K562 (cell line): Measurements from ENCODE around the gene UBE2D2. TPM values are rescaled to one million over a fixed set of nuclear protein-coding genes. Genes with fewer than 3 reads are reported as not detected.
A peak's percentile ranks its signal among the peaks of the same experiment; 100 is the strongest.

ENCODE experiments used
- DNMT1 ChIP-seq: fragments of 450-650 bp; IDR thresholded peaks from 2 replicates; pipeline ENCODE4 v1.6.1; 2016; ENCODE audit warnings: antibody characterized with exemption, mild to moderate bottlenecking
- EGR1 ChIP-seq: fragments of 450-650 bp; conservative IDR thresholded peaks from 2 replicates; pipeline ENCODE4 v1.6.1; 2017; ENCODE audit warnings: mild to moderate bottlenecking
- ERF ChIP-seq: fragments of 450-650 bp; formaldehyde crosslinking; IDR thresholded peaks from 2 replicates; pipeline ENCODE4 v1.4.0; 2020; ENCODE audit warnings: mild to moderate bottlenecking, mixed read lengths
- LCOR ChIP-seq: sonication (generic); formaldehyde crosslinking; IDR thresholded peaks from 2 replicates; pipeline ENCODE4 v1.8.0; 2022; ENCODE audit warnings: mild to moderate bottlenecking, missing genetic modification reagents
- MYNN ChIP-seq, 2 experiments: sonication (generic); formaldehyde crosslinking in 1 of 2; IDR thresholded peaks; 2 replicates each; pipeline versions ENCODE4 v1.5.0 to v1.6.1; 2016 to 2020; ENCODE audit warnings: antibody characterized with exemption in 1 of 2, missing genetic modification reagents in 1 of 2
- POLR3G ChIP-seq: IDR thresholded peaks from 2 replicates; pipeline ENCODE4 v1.6.1; 2011; ENCODE audit not compliant: insufficient read length, insufficient replicate concordance; ENCODE audit errors: extremely low read depth
- SAFB2 ChIP-seq: fragments of 200-400 bp; formaldehyde crosslinking; IDR thresholded peaks from 2 replicates; pipeline ENCODE4 v1.6.1; 2018; ENCODE audit warnings: borderline replicate concordance, low read length, low read depth, moderate library complexity; ENCODE audit not compliant: severe bottlenecking
- TAF9B ChIP-seq: fragments of 450-650 bp; IDR thresholded peaks from 2 replicates; pipeline ENCODE4 v1.6.1; 2018; ENCODE audit warnings: mild to moderate bottlenecking; ENCODE audit not compliant: partially characterized antibody
- ZNF584 ChIP-seq: fragments of 200-800 bp; sonication (Bioruptor generic); IDR thresholded peaks from 2 replicates; pipeline ENCODE4 v1.6.1; 2016; ENCODE audit warnings: low read depth, mild to moderate bottlenecking, missing genetic modification characterization, missing compliant biosample characterization
- ZSCAN29 ChIP-seq: fragments of 450-650 bp; IDR thresholded peaks from 2 replicates; pipeline ENCODE4 v1.6.1; 2017
- polyA plus RNA-seq, 8 experiments: library from polyadenylated mRNA; depleted of rRNA in 4 of 8; stranded (reverse) in 5 of 8; unstranded in 3 of 8; fragments of >200 nt; fragmentation: Nextera tagmentation in 2 of 8; fragmentation: Illumina TruSeq in 1 of 8; extraction: Ambion mirVana in 2 of 8; extraction: Trizol in 1 of 8; gene quantifications; 2 replicates each; pipeline versions ENCODE4 v1.2.1 to v1.2.3, GENCODE V29; 2011 to 2014; ENCODE audit warnings: inconsistent platforms in 1 of 8, missing spikeins in 1 of 8
- total RNA-seq, 7 experiments: library from RNA; depleted of rRNA in 6 of 7; stranded (reverse); fragments of >200 nt in 6 of 7; fragmentation: Illumina TruSeq in 2 of 7; extraction: Trizol in 2 of 7; gene quantifications; 2 replicates each; pipeline versions ENCODE4 v1.2.1 to v1.2.3, GENCODE V29; 2011 to 2021; ENCODE audit warnings: low replicate concordance in 1 of 7
- TF ChIP-seq, protein P1 (sequence below), 2 experiments: fragments of 450-650 bp; IDR thresholded peaks; 2 replicates each; pipeline ENCODE4 v1.6.1; 2016; ENCODE audit warnings: mild to moderate bottlenecking in 2 of 2, borderline replicate concordance in 1 of 2, low read depth in 1 of 2, moderate library complexity in 1 of 2
- TF ChIP-seq, protein P2 (sequence below): fragments of 450-650 bp; IDR thresholded peaks from 2 replicates; pipeline ENCODE4 v1.6.1; 2017; ENCODE audit warnings: antibody characterized with exemption
- TF ChIP-seq, protein P3 (sequence below): fragments of 250-450 bp; sonication (Bioruptor Pico); IDR thresholded peaks from 2 replicates; pipeline ENCODE4 v1.4.0; 2020; ENCODE audit warnings: mild to moderate bottlenecking, moderate library complexity

UBE2D2 gene
- total and polyA plus RNA-seq, 9 of the 15 experiments (the other 6 are each of a cell fraction or from before 2014, with no cell fraction given): 53.6 to 198 (median 122) TPM

DNA sequence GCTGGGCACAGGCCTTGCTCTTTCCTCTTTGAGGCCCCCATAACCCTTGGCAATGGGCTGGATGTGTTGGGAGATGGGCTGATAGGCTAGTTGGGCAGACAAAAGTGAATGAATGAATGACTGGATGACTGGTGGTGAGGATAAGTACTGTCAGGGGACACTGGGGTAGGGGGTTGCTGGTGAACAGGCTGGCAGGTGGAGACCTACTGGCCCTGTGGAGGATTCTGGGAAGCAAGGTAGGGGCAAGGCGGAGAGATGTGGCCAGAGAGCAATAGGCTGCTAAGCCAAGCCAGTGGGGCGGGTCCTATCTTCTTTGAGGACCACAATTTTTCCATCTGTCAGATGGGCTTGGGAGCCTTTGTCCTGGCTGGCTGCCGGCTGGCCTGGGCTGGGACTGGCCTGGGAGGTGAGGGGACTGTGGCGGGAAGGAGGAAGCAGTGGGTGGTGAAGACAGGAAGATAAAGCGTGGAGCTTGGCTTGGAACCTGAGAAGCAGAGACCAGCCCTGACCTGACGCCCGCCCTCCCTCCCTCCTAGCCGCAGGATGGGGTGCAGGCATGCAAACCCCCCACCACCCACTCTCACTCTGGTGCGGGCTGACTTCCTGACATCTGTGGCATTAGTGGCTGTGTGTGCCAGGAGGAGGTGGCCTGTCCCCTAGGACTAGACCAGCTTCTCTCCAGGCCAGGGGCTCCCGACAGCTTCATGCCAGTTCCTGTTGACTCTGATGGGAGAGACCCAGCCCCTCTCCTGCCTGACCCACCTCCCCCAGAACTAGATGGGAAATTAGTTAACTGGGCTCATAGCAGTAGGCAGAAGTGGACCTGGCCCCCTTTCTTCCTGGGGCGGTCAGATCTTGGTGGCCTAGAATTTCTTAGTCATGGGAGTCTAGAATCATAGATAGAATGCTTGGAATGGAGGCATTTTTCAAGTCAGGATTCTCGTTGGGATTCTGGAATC, 96.5 kb downstream of the UBE2D2 start (continued):
- TF ChIP-seq, protein P1, sequence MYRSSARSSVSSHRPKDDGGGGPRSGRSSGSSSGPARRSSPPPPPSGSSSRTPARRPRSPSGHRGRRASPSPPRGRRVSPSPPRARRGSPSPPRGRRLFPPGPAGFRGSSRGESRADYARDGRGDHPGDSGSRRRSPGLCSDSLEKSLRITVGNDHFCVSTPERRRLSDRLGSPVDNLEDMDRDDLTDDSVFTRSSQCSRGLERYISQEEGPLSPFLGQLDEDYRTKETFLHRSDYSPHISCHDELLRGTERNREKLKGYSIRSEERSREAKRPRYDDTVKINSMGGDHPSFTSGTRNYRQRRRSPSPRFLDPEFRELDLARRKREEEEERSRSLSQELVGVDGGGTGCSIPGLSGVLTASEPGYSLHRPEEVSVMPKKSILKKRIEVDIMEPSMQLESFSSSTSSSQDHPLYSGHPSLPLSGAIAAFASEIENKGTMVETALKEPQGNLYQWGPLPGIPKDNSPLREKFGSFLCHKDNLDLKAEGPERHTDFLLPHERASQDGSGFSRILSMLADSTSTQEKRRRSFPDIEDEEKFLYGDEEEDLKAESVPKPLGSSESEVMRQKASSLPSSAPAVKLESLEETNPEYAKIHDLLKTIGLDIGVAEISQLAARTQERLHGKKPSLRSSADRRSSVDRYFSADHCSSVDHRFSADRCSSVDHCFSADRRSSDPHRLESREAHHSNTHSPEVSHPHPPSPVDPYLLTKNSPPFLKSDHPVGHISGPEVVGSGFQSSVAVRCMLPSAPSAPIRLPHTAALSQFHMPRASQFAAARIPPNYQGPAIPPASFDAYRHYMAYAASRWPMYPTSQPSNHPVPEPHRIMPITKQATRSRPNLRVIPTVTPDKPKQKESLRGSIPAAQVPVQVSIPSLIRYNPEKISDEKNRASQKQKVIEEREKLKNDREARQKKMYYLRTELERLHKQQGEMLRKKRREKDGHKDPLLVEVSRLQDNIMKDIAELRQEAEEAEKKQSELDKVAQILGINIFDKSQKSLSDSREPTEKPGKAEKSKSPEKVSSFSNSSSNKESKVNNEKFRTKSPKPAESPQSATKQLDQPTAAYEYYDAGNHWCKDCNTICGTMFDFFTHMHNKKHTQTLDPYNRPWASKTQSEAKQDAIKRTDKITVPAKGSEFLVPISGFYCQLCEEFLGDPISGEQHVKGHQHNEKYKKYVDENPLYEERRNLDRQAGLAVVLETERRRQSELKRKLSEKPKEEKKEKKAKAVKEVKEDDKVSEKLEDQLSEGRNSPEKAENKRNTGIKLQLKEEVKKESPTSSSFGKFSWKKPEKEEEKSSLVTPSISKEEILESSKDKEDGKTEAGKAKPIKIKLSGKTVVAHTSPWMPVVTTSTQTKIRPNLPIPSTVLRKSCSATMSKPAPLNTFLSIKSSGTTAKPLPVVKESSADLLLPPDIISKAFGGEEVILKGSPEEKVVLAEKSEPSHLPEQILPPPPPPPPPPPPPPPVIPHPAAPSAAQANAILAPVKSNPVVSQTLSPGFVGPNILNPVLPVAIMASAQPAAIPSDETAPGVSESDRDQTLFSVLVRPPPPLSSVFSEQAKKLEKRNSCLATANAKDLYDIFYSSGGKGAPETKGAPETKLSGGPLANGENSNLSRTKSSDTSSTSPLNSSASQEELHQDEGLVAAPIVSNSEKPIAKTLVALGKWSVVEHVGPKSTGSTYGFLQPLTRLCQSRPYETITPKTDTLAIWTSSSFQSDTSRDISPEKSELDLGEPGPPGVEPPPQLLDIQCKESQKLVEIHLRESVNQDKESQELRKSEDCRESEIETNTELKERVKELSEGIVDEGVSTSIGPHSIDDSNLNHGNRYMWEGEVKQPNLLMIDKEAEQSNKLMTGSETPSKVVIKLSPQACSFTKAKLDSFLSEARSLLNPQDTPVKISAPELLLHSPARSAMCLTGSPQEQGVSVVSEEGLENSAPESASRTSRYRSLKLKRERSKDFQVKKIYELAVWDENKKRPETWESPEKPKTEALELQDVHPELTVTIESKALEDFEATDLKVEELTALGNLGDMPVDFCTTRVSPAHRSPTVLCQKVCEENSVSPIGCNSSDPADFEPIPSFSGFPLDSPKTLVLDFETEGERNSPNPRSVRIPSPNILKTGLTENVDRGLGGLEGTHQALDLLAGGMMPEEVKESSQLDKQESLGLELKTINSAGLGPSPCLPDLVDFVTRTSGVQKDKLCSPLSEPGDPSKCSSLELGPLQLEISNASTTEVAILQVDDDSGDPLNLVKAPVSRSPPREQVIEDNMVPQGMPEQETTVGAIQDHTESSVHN (IDR thresholded peaks at IDR 0.05; ENCODE audit: borderline replicate concordance in 1 of 2, low read depth in 1 of 2): no peak
- TF ChIP-seq TAF9B (no peak), POLR3G (no peak), MYNN (IDR thresholded peaks at IDR 0.05) (no peak), MYNN (CRISPR knock-in tag; IDR thresholded peaks at IDR 0.05) (no peak), SAFB2 (no peak), LCOR (no peak), ZNF584 (CRISPR knock-in tag) (no peak), DNMT1 (no peak), ERF (CRISPR knock-in tag) (no peak), EGR1 (peak; percentile 59; the same call in 1 of the 2 replicates), ZSCAN29 (no peak)
- TF ChIP-seq, protein P2, sequence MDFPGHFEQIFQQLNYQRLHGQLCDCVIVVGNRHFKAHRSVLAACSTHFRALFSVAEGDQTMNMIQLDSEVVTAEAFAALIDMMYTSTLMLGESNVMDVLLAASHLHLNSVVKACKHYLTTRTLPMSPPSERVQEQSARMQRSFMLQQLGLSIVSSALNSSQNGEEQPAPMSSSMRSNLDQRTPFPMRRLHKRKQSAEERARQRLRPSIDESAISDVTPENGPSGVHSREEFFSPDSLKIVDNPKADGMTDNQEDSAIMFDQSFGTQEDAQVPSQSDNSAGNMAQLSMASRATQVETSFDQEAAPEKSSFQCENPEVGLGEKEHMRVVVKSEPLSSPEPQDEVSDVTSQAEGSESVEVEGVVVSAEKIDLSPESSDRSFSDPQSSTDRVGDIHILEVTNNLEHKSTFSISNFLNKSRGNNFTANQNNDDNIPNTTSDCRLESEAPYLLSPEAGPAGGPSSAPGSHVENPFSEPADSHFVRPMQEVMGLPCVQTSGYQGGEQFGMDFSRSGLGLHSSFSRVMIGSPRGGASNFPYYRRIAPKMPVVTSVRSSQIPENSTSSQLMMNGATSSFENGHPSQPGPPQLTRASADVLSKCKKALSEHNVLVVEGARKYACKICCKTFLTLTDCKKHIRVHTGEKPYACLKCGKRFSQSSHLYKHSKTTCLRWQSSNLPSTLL: no peak
- TF ChIP-seq, protein P3, sequence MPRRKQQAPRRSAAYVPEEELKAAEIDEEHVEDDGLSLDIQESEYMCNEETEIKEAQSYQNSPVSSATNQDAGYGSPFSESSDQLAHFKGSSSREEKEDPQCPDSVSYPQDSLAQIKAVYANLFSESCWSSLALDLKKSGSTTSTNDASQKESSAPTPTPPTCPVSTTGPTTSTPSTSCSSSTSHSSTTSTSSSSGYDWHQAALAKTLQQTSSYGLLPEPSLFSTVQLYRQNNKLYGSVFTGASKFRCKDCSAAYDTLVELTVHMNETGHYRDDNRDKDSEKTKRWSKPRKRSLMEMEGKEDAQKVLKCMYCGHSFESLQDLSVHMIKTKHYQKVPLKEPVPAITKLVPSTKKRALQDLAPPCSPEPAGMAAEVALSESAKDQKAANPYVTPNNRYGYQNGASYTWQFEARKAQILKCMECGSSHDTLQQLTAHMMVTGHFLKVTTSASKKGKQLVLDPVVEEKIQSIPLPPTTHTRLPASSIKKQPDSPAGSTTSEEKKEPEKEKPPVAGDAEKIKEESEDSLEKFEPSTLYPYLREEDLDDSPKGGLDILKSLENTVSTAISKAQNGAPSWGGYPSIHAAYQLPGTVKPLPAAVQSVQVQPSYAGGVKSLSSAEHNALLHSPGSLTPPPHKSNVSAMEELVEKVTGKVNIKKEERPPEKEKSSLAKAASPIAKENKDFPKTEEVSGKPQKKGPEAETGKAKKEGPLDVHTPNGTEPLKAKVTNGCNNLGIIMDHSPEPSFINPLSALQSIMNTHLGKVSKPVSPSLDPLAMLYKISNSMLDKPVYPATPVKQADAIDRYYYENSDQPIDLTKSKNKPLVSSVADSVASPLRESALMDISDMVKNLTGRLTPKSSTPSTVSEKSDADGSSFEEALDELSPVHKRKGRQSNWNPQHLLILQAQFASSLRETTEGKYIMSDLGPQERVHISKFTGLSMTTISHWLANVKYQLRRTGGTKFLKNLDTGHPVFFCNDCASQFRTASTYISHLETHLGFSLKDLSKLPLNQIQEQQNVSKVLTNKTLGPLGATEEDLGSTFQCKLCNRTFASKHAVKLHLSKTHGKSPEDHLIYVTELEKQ (CRISPR knock-in tag): no peak
